H1 (cell line): ENCODE data around the gene MAGI1. TPM values are rescaled to one million over a fixed set of nuclear protein-coding genes. Genes with fewer than 3 reads are reported as not detected.

Source experiments
- CTCF ChIA-PET: fragments of 300-600 bp; sonication (Branson Sonifier 250); formaldehyde crosslinking; loops from one replicate; lab custom pipeline; 2021; ENCODE audit not compliant: partially characterized antibody; lab: Charles Lee
- POLR2A ChIA-PET: fragments of 300-600 bp; sonication (Branson Sonifier 250); formaldehyde crosslinking; loops from one replicate; lab custom pipeline; 2021; ENCODE audit warnings: inconsistent platforms; ENCODE audit not compliant: partially characterized antibody; lab: Charles Lee
- DNase-seq, 2 experiments: peaks; one replicate each; pipeline versions ENCODE4 v3.0.0 to v3.0.0-alpha.2; 2010 to 2022; ENCODE audit warnings: low spot score in 2 of 2, low read depth in 1 of 2, mixed read lengths in 1 of 2
- FAIRE-seq: peaks from 2 replicates; lab custom pipeline; 2011; peaks lifted over from hg19 to GRCh38; lab: Jason Lieb, UNC
- H2AFZ ChIP-seq: 2 replicates; pipeline ENCODE4 v1.8.1; 2012; ENCODE audit warnings: low read length, inconsistent platforms
- H2AK5ac ChIP-seq: 2 replicates; pipeline ENCODE4 v1.6.1; 2013; ENCODE audit warnings: low read depth, low read length
- H2BK120ac ChIP-seq: replicated peaks from 2 replicates; pipeline ENCODE3; 2013; ENCODE audit warnings: low read depth, low read length, inconsistent platforms
- H2BK12ac ChIP-seq: 2 replicates; pipeline ENCODE4 v1.6.1; 2013; ENCODE audit warnings: low read depth, low read length
- H2BK15ac ChIP-seq: 2 replicates; pipeline ENCODE4 v1.6.1; 2013; ENCODE audit warnings: low read length
- H2BK20ac ChIP-seq: 2 replicates; pipeline ENCODE4 v1.6.1; 2013; ENCODE audit warnings: low read length
- H2BK5ac ChIP-seq: 2 replicates; pipeline ENCODE4 v1.6.1; 2013; ENCODE audit warnings: low read depth, low read length
- H3K14ac ChIP-seq: 2 replicates; pipeline ENCODE4 v1.6.1; 2013; ENCODE audit warnings: inconsistent platforms; ENCODE audit not compliant: insufficient read length
- H3K18ac ChIP-seq: 2 replicates; pipeline ENCODE4 v1.6.1; 2013; ENCODE audit warnings: low read length; ENCODE audit errors: extremely low read depth
- H3K23ac ChIP-seq: 2 replicates; pipeline ENCODE4 v1.6.1; 2013; ENCODE audit warnings: inconsistent platforms; ENCODE audit not compliant: insufficient read length
- H3K23me2 ChIP-seq: 2 replicates; pipeline ENCODE4 v1.6.1; 2013; ENCODE audit warnings: low read depth, low read length
- H3K27ac ChIP-seq: 2 replicates; pipeline ENCODE4 v1.6.1; 2011; ENCODE audit warnings: low read depth, low read length, inconsistent platforms
- H3K27me3 ChIP-seq, 4 experiments: replicated peaks in 1 of 4; 1 replicate in 1 of 4; 2 replicates in 3 of 4; pipeline versions ENCODE4 v1.6.1 to v1.8.1; 2011 to 2013; ENCODE audit warnings: low read length in 3 of 4, mild to moderate bottlenecking in 3 of 4, inconsistent platforms in 2 of 4, mixed read lengths in 2 of 4, moderate library complexity in 1 of 4; ENCODE audit not compliant: control insufficient read depth in 3 of 4, insufficient read depth in 3 of 4; ENCODE audit errors: extremely low read depth in 1 of 4
- H3K36me3 ChIP-seq, 4 experiments: 2 replicates each; pipeline versions ENCODE4 v1.6.1 to v1.8.1; 2011 to 2013; ENCODE audit warnings: mild to moderate bottlenecking in 4 of 4, low read length in 3 of 4, moderate library complexity in 2 of 4, control low read depth in 1 of 4, inconsistent platforms in 1 of 4; ENCODE audit not compliant: insufficient read depth in 4 of 4, control insufficient read depth in 2 of 4
- H3K4ac ChIP-seq: replicated peaks from 2 replicates; pipeline ENCODE3; 2013; ENCODE audit warnings: low read length, low read depth, mixed read lengths, inconsistent platforms; ENCODE audit not compliant: insufficient read length
- H3K4me1 ChIP-seq, 4 experiments: replicated peaks in 1 of 4; 1 replicate in 1 of 4; 2 replicates in 3 of 4; pipeline versions ENCODE4 v1.6.1 to v1.8.1; 2011 to 2013; ENCODE audit warnings: low read length in 3 of 4, inconsistent platforms in 2 of 4, mixed read lengths in 1 of 4; ENCODE audit not compliant: insufficient read depth in 4 of 4, control insufficient read depth in 3 of 4
- H3K4me2 ChIP-seq, 2 experiments: 2 replicates each; pipeline versions ENCODE4 v1.6.1 to v1.8.1; 2011 to 2013; ENCODE audit warnings: low read depth in 2 of 2, low read length in 2 of 2, control low read depth in 1 of 2, inconsistent platforms in 1 of 2, mild to moderate bottlenecking in 1 of 2; ENCODE audit not compliant: insufficient read depth in 1 of 2
- H3K4me3 ChIP-seq, 4 experiments: fragments of 200-600, 300-600 bp in 1 of 4; sonication (generic), shearing (Covaris generic), sonication (Bioruptor Twin) in 1 of 4; 2 replicates each; pipeline versions ENCODE4 v1.5.1 to v1.8.1; 2011 to 2016; ENCODE audit warnings: low read length in 4 of 4, low read depth in 3 of 4, control low read depth in 2 of 4, inconsistent platforms in 2 of 4, mild to moderate bottlenecking in 2 of 4, mixed read lengths in 1 of 4, moderate library complexity in 1 of 4; ENCODE audit not compliant: insufficient read depth in 2 of 4; ENCODE audit errors: extremely low read depth in 1 of 4
- H3K56ac ChIP-seq: replicated peaks from 2 replicates; pipeline ENCODE3; 2013; ENCODE audit warnings: low read depth, mild to moderate bottlenecking, mixed read lengths, low read length, inconsistent platforms; ENCODE audit not compliant: insufficient read length
- H3K79me1 ChIP-seq: 2 replicates; pipeline ENCODE4 v1.6.1; 2013; ENCODE audit warnings: low read depth, low read length, control low read depth
- H3K79me2 ChIP-seq, 2 experiments: 2 replicates each; pipeline versions ENCODE4 v1.6.1 to v1.8.1; 2012 to 2013; ENCODE audit warnings: low read length in 2 of 2, mild to moderate bottlenecking in 2 of 2, inconsistent platforms in 1 of 2; ENCODE audit not compliant: insufficient read depth in 2 of 2, control insufficient read depth in 1 of 2
- H3K9ac ChIP-seq, 4 experiments: replicated peaks in 1 of 4; 1 replicate in 1 of 4; 2 replicates in 3 of 4; pipeline versions ENCODE4 v1.6.1 to v1.8.1; 2011 to 2013; ENCODE audit warnings: low read depth in 3 of 4, low read length in 3 of 4, control low read depth in 2 of 4, mild to moderate bottlenecking in 2 of 4, moderate library complexity in 2 of 4, inconsistent platforms in 1 of 4; ENCODE audit errors: extremely low read depth in 1 of 4
- H3K9me3 ChIP-seq, 2 experiments: 2 replicates each; pipeline versions ENCODE4 v1.6.1 to v1.8.1; 2012 to 2013; ENCODE audit warnings: mild to moderate bottlenecking in 2 of 2, moderate library complexity in 2 of 2, control low read depth in 1 of 2, inconsistent platforms in 1 of 2, low read depth in 1 of 2, low read length in 1 of 2, mixed read lengths in 1 of 2; ENCODE audit not compliant: insufficient read depth in 2 of 2
- H4K20me1 ChIP-seq, 2 experiments: replicated peaks in 1 of 2; 2 replicates each; pipeline versions ENCODE3 to v1.8.1; 2011 to 2013; ENCODE audit warnings: inconsistent platforms in 2 of 2, low read length in 2 of 2, mild to moderate bottlenecking in 1 of 2; ENCODE audit not compliant: insufficient read depth in 2 of 2, control insufficient read depth in 1 of 2
- H4K5ac ChIP-seq: 2 replicates; pipeline ENCODE4 v1.6.1; 2013; ENCODE audit warnings: low read length, low read depth, mixed read lengths, inconsistent platforms; ENCODE audit not compliant: insufficient read length
- H4K8ac ChIP-seq: 2 replicates; pipeline ENCODE4 v1.8.0; 2013; ENCODE audit warnings: mild to moderate bottlenecking, moderate library complexity, low read length, inconsistent platforms; ENCODE audit not compliant: insufficient read depth; ENCODE audit errors: extremely low read depth
- H4K91ac ChIP-seq: replicated peaks from 2 replicates; pipeline ENCODE3; 2013; ENCODE audit warnings: low read length, mixed read lengths, inconsistent platforms; ENCODE audit not compliant: insufficient read length
- CBX5 ChIP-seq: fragments of 300-800, 300-1000 bp; sonication (generic); IDR thresholded peaks from 2 replicates; pipeline ENCODE4 v1.7.1; 2016; ENCODE audit warnings: antibody characterized with exemption, low read length, low read depth
- CTBP2 ChIP-seq: IDR thresholded peaks from 2 replicates; pipeline ENCODE4 v1.7.0; 2011; ENCODE audit warnings: borderline replicate concordance, mild to moderate bottlenecking, moderate library complexity, mixed read lengths, low read length; ENCODE audit not compliant: insufficient read depth, insufficient read length
- GABPA ChIP-seq: IDR thresholded peaks from 2 replicates; pipeline ENCODE4 v1.6.1; 2011; ENCODE audit warnings: mild to moderate bottlenecking, low read length, moderate library complexity, borderline replicate concordance; ENCODE audit not compliant: insufficient read depth
- POLR2A ChIP-seq, 2 experiments: IDR thresholded peaks; 1 replicate in 1 of 2; 2 replicates in 1 of 2; pipeline ENCODE4 v1.6.1; 2011; ENCODE audit warnings: low read depth in 2 of 2, low read length in 2 of 2, mild to moderate bottlenecking in 2 of 2; ENCODE audit errors: control extremely low read depth in 1 of 2
- RAD21 ChIP-seq, 2 experiments: IDR thresholded peaks in 1 of 2; conservative IDR thresholded peaks in 1 of 2; 2 replicates each; pipeline ENCODE4 v1.6.1; 2011; ENCODE audit warnings: low read depth in 2 of 2, low read length in 2 of 2, improper control_type of control experiment in 1 of 2, inconsistent platforms in 1 of 2, mild to moderate bottlenecking in 1 of 2, moderate library complexity in 1 of 2
- RXRA ChIP-seq: IDR thresholded peaks from 2 replicates; pipeline ENCODE4 v1.6.1; 2011; ENCODE audit warnings: low read depth, mild to moderate bottlenecking, low read length, moderate library complexity; ENCODE audit not compliant: insufficient read depth
- SIX5 ChIP-seq: IDR thresholded peaks from 2 replicates; pipeline ENCODE4 v1.6.1; 2011; ENCODE audit warnings: mild to moderate bottlenecking, low read depth, low read length
- SP2 ChIP-seq: IDR thresholded peaks from 2 replicates; pipeline ENCODE4 v1.6.1; 2012; ENCODE audit warnings: mild to moderate bottlenecking, low read length, inconsistent platforms
- SUZ12 ChIP-seq: fragments of 200-600 bp; sonication (generic); IDR thresholded peaks from 2 replicates; pipeline ENCODE4 v1.6.1; 2012; ENCODE audit warnings: mild to moderate bottlenecking, inconsistent platforms, low read length, moderate library complexity, mixed read lengths
- polyA plus RNA-seq, 7 experiments: library from polyadenylated mRNA; depleted of rRNA in 3 of 7; stranded (reverse) in 5 of 7; unstranded in 2 of 7; fragments of >200 nt in 5 of 7; fragments of 200-250 nt in 2 of 7; gene quantifications; 1 replicate in 5 of 7; 2 replicates in 1 of 7; 4 replicates in 1 of 7; pipeline versions ENCODE4 v1.2.1 to v1.2.3, GENCODE V29; 2011 to 2013; ENCODE audit warnings: missing spikeins in 2 of 7, mixed read lengths in 2 of 7
- total RNA-seq: library from RNA; stranded (reverse); fragmentation: NEBNext Ultra II Directional; extraction: Animal tissue kit (Norgen Biotek cat#: 25700); gene quantifications from 2 replicates; pipeline ENCODE4 v1.2.1, GENCODE V29; 2021

The MAGI1 gene
- total and polyA plus RNA-seq, 2 of the 8 experiments (the other 6 are each of a cell fraction or from before 2014, with no cell fraction given), result 19.8 to 78.0 TPM

DNA sequence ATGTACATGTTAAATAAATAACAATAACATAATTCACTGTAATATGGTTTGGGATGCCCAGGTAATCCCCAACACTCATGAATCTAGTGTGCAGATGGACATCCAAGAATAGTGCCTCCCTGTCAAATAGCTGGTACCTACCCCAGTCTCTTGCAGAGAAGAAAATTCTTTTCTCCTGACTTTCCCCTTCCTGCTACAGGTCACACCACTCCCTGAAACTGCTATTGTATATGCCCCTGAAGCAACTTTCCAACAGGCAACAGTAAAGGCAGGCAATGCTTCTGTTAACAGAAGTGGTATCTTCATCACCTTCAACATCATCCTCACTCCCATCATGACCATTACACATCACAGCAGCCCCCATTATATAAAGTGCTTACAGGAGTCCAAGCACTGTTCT lies 431.6 kb downstream of the MAGI1 start:
- POLR2A ChIA-PET, result interaction anchor here (1.7 to 2.0 kb wide), 2 partner anchors 9 to 10 kb away, joined by 6 to 23 read pairs; no protein-coding TSS in a partner anchor
- no peak overlapping the region for H2BK120ac ChIP-seq
- H3K27me3 ChIP-seq, result peaks cover 0 to 1% (median 0%) of the 10 kb centered on the region in 4 experiments; a peak in 1 of 7 replicates
- H2AFZ ChIP-seq, result no peak overlapping the region
- H3K79me1 ChIP-seq, result no peaks in the 10 kb centered on the region
- H3K14ac ChIP-seq, result no peak overlapping the region
- H3K79me2 ChIP-seq, result peaks cover 0 to 12% of the 10 kb centered on the region in 2 experiments; a peak in 2 of 4 replicates
- no peaks in the 10 kb centered on the region for H4K20me1 ChIP-seq
- CTCF ChIA-PET, result interaction anchor here (0.8 kb wide), 1 partner anchor 37 kb away, joined by 3 read pairs; no protein-coding TSS in a partner anchor
- H4K91ac ChIP-seq, result no peak overlapping the region
- H3K23ac ChIP-seq, result no peak overlapping the region
- H2BK20ac ChIP-seq, result no peak overlapping the region
- no peaks in the 10 kb centered on the region for H3K9me3 ChIP-seq
- no peak overlapping the region for H4K8ac ChIP-seq
- peak overlapping the region; percentile 36 for H3K4ac ChIP-seq
- H3K4me1 ChIP-seq, result peaks cover 0 to 2% (median 0%) of the 10 kb centered on the region in 4 experiments; a peak in 2 of 7 replicates
- FAIRE-seq (no peak), DNase-seq (no peak)
- H3K9ac ChIP-seq, result no peak overlapping the region
- H3K4me2 ChIP-seq, result no peak overlapping the region
- no peak overlapping the region for H2BK5ac ChIP-seq
- H2BK15ac ChIP-seq, result no peak overlapping the region
- no peak overlapping the region for H3K56ac ChIP-seq
- H3K27ac ChIP-seq, result no peak overlapping the region
- no peaks in the 10 kb centered on the region for H3K36me3 ChIP-seq
- no peaks in the 10 kb centered on the region for H3K23me2 ChIP-seq
- H2BK12ac ChIP-seq, result no peak overlapping the region
- no peak overlapping the region for H4K5ac ChIP-seq
- H3K4me3 ChIP-seq, result no peak overlapping the region
- no peak overlapping the region for H2AK5ac ChIP-seq
- H3K18ac ChIP-seq, result no peak overlapping the region
- TF ChIP-seq POLR2A (IDR thresholded peaks at IDR 0.05; ENCODE audit: control extremely low read depth in 1 of 2, low read depth in 2 of 2, low read length in 2 of 2) (no peak), GABPA (no peak), CTBP2 (no peak), SIX5 (no peak), CBX5 (no peak), RXRA (no peak), RAD21 (IDR thresholded peaks at IDR 0.05 in 1 of 2, conservative IDR thresholded peaks at IDR 0.05 in 1 of 2; ENCODE audit: low read depth in 2 of 2, low read length in 2 of 2) (no peak), SUZ12 (no peak), SP2 (no peak)
